Suprapubic skin (tissue), 3 donors: Measurements from ENCODE around the gene WDR90.

Source experiments
- EP300 ChIP-seq: sonication (generic); formaldehyde crosslinking; IDR thresholded peaks from one replicate; pipeline ENCODE4 v1.6.1; 2017; ENCODE audit warnings: antibody characterized with exemption
- POLR2A ChIP-seq, 2 donors: fragments of 450-650 bp; IDR thresholded peaks; one replicate each; pipeline ENCODE4 v1.6.1; 2017; ENCODE audit warnings: antibody characterized with exemption in 2 of 2, mild to moderate bottlenecking in 2 of 2, moderate library complexity in 2 of 2
- TF ChIP-seq, protein P1 (sequence below), 2 donors: fragments of 200-600 bp in 1 of 2; fragments of 450-650 bp in 1 of 2; sonication (generic) in 1 of 2; IDR thresholded peaks; one replicate each; pipeline ENCODE4 v1.5.1; 2016 to 2019; ENCODE audit warnings: antibody characterized with exemption in 2 of 2, mild to moderate bottlenecking in 1 of 2, moderate library complexity in 1 of 2

DNA sequence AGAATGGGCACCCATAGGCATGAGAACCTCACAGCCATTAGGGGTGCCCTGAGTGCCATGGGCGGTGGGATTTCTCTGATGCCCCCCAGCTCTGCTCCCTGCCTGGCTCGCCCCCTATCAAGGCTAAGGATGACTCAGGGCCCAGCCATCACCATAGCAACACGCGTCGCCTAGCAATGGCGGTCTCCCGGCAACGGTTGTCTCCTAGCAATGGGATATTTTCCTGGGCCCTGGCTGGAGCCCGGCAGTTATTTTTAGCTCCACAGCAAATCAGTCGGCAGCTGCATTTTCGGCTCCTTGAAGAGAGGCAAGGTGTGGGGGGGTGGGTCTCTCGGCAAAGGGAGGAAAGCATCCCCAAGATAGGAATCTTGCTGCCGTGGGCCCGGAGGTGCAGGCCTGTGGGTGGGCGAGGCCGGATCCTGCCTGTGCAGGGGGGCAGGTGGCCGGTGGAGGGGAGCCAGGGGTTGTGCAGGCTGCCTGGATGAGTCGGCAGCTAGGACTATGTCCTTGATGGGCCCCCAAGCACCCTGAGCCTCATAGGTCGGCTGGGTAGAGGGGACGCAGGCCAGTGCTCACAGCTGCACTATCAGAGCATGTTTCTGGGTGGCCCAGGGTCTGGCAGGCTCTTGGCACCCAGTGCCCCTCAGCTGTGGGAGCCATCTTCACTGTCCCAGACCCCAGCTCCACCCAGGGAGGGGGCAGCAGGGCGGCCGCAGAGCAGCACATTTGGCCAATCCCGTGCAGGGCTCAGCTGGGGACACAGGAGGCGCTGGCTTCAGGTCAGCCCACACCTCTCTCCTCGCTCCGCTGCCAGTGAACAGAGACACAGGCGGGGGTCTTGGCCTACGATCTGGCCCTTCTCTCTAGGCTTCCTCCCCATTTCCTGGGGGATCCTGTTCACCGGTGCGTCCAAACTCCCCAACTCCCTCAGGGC lies 60.7 kb downstream of the WDR90 start:
- TF ChIP-seq EP300 (no peak), POLR2A (IDR thresholded peaks at IDR 0.05) (no peak)
- TF ChIP-seq, protein P1, sequence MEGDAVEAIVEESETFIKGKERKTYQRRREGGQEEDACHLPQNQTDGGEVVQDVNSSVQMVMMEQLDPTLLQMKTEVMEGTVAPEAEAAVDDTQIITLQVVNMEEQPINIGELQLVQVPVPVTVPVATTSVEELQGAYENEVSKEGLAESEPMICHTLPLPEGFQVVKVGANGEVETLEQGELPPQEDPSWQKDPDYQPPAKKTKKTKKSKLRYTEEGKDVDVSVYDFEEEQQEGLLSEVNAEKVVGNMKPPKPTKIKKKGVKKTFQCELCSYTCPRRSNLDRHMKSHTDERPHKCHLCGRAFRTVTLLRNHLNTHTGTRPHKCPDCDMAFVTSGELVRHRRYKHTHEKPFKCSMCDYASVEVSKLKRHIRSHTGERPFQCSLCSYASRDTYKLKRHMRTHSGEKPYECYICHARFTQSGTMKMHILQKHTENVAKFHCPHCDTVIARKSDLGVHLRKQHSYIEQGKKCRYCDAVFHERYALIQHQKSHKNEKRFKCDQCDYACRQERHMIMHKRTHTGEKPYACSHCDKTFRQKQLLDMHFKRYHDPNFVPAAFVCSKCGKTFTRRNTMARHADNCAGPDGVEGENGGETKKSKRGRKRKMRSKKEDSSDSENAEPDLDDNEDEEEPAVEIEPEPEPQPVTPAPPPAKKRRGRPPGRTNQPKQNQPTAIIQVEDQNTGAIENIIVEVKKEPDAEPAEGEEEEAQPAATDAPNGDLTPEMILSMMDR (IDR thresholded peaks at IDR 0.05) = no peak
